ENCODE results near the gene RENBP.

RENBP gene

GRCh38 chrX:153970357-153971123 lies 26.1 kb upstream of the RENBP start:
- DNase-seq (ENCODE audit: low read depth) = no peak

GRCh38 chrX:153969904-153970356 lies 25.5 kb upstream of the RENBP start:
- DNase-seq (ENCODE audit: low read depth) = no peak

DNA sequence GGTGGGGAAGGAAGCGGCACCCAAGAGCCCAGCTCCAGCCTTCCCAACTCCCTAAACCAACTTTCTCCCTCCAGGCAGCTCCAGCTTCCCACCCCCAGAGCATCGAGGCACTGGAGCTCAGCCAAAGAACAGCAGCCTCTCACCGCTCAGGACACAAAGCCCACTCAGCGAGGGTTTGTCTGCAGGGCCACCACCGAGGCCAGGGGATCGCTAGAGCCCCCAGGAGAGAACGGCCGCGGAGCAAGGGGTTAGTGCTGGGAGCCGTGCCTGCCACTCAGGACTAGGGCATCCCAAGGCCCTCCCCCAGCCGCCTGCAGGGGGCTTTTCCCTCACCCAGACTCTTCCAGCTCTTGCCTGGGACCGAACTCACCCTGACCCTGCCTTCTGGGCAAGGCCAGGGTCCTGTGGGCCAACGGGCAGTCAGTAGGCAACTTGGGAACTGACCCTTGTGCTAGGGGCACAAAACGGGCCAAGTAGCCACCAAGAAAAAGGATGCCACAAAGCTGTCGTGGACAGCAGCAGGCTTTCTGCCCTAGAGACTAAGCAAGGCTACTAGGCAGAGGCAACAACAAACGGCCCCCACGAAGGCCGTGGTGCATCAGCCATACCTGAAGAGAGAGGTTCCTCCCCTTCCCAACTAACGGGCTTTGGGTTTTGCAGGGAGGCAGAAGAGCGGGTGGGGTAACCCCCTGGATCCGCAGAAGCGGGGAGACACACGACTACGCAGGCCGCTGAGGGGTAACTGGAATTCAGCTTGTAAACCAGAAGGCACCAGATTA lies 24.9 kb upstream of the RENBP start:
- DNase-seq (ENCODE audit: low read depth) = no peak

DNA sequence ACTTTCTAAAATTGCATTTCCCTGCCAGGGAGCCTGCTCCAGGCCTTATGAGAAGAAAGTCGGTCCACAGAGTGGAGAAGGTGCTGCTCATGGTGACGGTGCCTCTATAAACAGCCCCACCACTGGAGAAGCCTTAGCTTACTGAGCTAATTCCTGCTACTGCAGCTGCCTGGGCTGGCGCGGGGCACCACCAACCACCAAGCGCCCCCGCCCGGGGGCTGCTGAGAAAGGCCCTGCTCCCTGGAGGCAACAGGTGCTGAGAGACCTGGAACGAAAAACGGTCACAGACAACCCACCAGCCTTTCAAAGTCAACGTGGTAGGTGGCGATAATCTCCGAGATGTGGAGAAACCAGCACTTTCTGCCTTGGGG lies 24.3 kb upstream of the RENBP start:
- no peak for DNase-seq (ENCODE audit: low read depth)

GRCh38 chrX:153968255-153968654 lies 23.8 kb upstream of the RENBP start:
- no peak for DNase-seq (ENCODE audit: low read depth)

DNA sequence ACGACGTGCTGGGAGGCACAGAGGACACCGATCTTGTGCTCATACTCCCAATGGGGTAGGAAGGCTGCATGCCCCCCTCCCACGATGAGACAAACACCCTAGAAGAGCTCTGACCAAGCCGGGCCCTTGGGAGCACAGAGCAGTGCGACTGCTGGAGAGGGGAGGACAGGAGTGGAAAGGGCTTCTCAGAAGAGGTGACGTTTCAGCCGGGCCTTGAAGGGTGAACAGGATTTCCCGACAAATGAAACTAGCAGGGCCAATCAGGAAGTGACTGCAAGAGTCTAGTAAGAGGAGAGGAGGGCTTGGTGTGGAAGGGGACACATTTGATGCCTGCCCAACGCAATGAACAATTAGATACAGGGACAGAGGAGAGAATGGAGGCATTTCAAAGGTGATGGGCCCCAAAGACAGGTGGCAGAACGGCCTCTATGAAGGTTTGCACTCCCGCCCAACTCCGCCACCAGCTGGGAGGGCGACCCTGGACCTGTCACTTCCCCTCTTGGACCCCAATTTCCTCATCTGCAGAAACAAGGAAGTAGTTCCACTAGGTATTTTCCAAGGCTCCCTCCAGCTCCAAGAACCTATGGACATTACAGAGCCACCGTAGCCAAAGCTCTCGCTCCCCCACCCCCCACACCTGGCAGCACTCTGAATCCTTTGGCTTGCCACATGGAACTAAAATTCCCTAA lies 23.2 kb upstream of the RENBP start:
- DNase-seq (ENCODE audit: low read depth) = no peak

DNA sequence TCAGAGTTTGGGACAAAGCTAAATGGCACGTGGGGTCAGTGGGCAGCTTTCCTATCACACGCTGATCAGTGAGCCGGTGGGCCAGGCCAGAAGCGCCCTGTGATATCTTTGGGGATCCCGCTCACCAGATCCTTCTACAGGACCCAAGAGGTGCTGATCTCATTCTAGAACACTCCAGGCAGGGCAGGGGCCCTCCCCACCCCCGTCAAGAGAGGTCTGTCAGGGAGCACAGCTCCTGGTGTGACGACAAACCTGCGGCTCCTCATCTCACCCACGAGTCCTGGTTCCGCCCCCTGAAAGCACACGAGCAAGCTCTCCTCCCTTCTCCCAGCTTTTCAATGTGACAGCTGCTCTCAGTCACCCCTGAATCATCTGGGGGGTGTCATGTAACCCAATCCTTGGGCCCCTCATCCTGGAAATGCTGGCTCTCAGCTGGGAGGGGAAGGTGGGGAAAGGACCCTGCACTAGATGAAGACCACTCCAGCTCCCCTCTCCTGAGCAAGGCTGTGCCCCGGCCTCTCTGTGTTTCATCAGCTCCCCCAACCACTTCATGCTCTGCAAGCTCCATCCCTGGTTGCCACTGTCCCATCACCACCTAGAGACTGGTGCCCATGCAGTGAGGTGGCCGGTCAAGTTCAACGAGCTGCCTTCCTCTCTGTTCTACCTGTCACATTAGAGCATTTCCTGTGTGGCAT lies 22.5 kb upstream of the RENBP start:
- no peak for DNase-seq (ENCODE audit: low read depth)

GRCh38 chrX:153966283-153966688 lies 21.8 kb upstream of the RENBP start:
- DNase-seq (ENCODE audit: low read depth) = no peak

DNA sequence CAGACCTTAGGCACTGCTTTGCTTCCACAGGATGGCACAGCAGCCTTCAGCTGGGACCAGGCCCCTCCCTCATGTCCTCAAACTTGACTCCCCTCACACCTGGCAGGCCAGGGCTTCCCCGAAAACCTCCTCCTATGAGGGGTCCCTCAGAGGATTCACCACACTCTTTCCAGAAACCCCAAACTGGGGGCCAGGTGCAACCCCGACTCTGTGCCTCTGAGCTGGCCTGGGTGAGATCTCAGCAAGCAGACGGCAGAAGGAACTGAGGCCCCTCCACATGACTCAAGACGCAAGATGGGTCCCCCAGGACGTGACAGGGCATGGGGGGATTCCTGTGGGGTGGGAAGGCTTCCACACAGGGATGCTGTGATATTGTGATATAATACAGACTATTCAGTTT lies 21.0 kb upstream of the RENBP start:
- no peak for DNase-seq (ENCODE audit: low read depth)

DNA sequence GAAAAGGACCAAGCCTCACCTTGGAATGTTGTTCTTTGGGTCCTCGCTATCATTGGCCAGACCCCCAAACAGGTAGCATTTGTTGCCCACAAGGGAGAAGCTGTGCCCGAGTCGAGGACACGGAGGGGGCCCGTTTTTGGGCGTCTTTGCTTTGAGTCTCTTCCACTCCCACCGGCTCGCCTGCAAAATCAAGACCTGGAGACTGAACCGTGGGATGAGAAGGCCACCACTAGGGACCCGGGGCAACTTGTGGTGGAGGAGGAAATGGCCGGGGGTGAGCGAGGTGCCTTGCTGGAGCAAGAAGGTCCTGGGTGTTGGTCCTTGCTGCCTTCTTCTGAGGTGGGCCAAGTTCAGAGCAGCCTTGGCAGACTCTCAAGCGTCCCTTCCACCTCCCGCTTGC lies 19.7 kb upstream of the RENBP start:
- no peak for DNase-seq (ENCODE audit: low read depth)

DNA sequence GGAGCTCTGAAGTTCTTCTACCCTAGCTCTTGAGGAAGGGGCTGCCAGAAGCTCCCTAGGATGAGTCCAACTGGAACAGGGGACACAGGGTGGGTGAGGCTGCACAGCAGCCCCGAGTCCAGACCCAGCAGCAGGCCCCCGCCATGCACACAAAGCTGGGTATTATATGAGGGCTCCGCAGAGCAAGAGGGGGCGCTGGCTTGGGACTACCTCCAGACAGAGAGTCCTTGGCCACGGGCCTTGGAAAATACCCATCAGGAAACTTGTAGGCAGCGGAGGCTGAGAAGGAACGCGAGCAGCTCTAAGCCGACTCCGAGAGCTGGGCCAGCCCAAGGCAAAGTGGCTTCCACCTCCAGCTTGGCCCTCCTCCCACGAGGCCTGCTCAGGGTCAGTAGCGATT lies 19.1 kb upstream of the RENBP start:
- DNase-seq (ENCODE audit: low read depth) = no peak

DNA sequence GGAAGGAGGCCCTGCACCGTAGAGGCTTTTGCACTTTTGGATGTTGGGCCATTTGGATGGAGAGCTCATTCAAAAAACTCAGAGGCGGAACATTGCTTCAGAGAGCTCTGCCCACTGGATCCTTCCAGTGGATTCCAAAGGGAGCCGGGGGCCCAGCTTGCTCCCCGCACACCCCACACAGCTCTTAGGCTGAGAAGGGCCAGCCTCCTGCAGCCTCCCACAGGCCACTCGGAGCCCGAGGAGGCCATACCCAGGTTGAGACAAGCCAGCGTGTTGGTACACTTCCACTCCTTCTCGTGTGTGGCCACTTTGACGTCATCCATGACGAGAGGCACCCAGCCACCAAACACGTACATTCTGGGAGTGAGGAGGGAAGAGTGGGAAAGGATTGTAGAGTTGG lies 16.8 kb upstream of the RENBP start:
- DNase-seq (ENCODE audit: low read depth) = no peak

GRCh38 chrX:153960786-153961185 lies 16.3 kb upstream of the RENBP start:
- DNase-seq (ENCODE audit: low read depth) = no peak

- DNase-seq (ENCODE audit: low read depth) = no peak
These were observed 15.6 kb upstream of the RENBP start for GRCh38 chrX:153960077-153960476.

- no peak for DNase-seq (ENCODE audit: low read depth)
These were observed 15.2 kb upstream of the RENBP start for GRCh38 chrX:153959649-153960048.

- DNase-seq (ENCODE audit: low read depth) = no peak
These were observed 14.2 kb upstream of the RENBP start for GRCh38 chrX:153958605-153959004.

DNA sequence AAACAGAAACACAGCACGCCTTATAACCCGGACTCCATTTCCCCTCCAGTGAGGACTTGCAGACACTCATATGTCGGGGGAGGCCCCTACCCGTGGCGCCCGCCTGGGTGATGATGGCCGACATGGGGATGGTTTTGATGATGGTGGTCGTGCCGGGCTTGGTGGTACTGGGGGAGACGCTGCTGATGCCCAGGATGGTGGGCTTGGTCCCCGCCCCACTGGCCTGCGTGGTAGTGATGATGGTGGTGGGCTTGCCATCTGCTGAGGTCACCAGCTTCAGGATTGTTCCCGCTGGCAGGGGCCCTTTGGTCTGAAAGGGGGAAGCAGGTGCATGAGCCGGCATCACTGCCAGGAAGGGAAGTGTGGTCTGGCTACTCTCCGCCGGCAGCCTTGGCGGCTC lies 12.8 kb upstream of the RENBP start:
- DNase-seq (ENCODE audit: low read depth) = no peak

- DNase-seq (ENCODE audit: low read depth) = no peak
These were observed 11.8 kb upstream of the RENBP start for GRCh38 chrX:153956044-153956907.

GRCh38 chrX:153955228-153955732 lies 10.8 kb upstream of the RENBP start:
- DNase-seq (ENCODE audit: low read depth) = no peak

DNA sequence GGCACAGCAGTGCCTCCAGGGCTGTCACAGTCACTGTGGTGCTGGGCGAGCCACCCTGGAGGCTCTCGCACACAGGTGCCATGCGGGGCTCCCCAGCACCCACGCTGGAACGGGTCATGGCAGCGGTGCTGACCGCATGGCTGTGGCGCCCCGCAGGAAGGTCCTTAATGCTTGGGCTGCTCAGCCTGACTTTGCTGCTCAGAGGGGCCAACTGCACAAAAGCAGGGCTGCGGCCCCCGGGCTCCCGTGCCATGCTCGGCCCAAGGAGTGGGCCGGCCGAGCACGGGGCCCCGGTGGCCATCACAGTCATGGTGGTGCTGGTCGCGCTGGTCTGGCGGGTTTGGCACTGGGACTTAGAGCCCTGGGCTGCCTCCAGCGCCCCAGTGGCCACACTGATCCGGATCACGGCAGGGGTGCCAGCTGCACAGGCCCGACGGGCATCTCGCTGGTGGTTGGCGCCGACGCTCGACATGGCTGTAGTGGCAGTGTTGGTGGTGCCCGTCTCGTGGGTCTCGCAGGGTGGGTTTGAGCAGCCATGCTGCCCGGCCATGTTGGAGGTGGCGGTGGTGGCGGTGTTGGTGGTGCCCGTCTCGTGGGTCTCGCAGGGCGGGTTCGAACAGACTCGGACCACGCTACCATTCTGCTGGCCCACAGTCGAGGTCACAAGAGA lies 10.2 kb upstream of the RENBP start:
- DNase-seq (ENCODE audit: low read depth) = no peak
